NCI-H2196 (cell line): ENCODE measurements around the gene RPUSD4.
"Not testable (repeated sequence)": the region's sequence is repeated elsewhere in the genome, so short reads cannot be mapped to it uniquely, and the experiment has no call there.

Source experiments
- DNase-seq: peaks from one replicate; lab custom pipeline; 2025; ENCODE audit not compliant: unreplicated experiment; lab: John Stamatoyannopoulos, UW

RPUSD4 gene, protein sequence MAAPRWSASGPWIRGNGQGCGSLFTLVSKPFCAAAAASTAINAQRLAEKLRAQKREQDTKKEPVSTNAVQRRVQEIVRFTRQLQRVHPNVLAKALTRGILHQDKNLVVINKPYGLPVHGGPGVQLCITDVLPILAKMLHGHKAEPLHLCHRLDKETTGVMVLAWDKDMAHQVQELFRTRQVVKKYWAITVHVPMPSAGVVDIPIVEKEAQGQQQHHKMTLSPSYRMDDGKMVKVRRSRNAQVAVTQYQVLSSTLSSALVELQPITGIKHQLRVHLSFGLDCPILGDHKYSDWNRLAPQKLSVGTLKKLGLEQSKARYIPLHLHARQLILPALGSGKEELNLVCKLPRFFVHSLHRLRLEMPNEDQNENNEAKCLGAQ

DNA sequence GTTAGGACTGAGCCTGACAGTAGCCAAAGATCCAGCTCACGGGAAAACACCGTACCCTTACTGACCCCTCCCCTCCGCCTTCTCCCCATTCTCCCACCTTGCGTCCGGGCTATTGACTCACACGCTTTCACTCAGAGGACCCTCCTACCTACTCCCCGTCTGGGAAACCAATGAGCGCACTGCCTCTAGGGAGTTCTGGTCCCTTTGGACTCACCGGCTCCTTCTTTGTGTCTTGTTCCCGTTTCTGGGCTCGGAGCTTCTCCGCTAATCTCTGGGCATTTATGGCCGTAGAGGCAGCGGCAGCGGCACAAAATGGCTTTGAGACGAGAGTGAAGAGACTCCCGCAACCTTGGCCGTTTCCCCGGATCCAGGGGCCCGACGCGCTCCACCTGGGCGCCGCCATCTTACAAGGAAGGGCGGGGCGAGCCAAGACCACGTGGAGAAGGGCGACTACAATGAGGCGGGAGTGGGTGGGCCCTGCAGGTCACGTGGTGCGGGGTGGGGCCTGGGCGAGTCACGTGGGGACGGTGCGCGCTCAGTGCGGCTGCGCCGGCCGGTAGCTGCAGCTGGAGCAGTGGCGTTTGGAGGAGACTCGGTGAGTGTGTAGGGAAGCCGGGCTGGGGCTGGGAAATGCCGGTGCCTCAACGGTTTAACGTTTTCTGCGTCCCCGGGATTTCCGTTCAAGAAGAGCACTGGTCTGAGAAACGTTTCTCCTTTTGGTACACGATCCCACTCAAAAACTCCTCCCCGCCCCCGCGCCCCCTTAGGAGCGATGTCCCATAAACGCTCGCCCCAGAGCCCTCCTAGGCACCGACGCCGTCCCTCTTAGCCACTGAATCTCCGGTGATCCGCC lies at the start of gene RPUSD4, which contains the start of gene FAM118B:
Gene RPUSD4 (minus strand): TSS at position 415 of the 853 bp plus-strand sequence. CDS start 12 bp downstream, at position 403.
Gene FAM118B (plus strand): TSS at position 547 of the 853 bp plus-strand sequence. CDS start 23,220 bp downstream, outside the sequence.
- peak; percentile 97 for DNase-seq

DNA sequence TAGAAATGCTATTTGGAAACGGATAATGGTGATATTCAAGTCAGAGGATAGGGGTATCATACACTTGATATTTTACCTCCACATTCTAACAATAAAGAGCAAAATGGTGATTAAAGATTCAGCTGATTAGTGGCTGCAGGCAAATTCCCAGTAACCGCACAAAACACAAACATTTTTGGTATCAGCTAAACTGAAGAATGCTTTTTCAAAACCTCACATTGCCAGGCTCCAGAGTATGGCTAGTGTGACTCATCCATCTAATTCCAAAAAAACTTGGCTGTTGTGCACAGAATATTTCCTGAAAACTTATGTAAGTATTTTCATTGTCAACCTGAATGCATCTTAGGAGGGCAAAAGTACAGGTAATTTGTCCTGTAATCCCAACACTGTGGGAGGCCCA lies 46.3 kb upstream of the RPUSD4 start:
- DNase-seq: no peak

DNA sequence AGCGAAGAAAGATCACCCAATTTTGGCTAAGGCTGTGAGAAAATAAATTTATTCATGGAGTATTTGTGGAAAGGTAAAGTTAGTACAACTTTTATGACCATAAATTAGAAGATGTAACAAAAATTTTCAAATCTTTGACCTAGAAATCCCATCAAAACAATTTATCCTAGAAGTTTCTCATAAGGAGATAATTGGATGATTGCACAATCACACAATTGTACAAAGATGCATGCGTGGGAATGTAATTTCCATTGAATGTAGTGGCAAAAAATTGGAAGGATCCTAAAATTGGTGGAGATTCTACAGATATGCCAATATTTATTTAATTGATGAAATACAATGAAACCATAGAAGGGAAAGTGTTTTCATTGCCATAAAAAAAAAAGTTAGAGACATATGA lies 45.7 kb upstream of the RPUSD4 start:
- no peak for DNase-seq

DNA sequence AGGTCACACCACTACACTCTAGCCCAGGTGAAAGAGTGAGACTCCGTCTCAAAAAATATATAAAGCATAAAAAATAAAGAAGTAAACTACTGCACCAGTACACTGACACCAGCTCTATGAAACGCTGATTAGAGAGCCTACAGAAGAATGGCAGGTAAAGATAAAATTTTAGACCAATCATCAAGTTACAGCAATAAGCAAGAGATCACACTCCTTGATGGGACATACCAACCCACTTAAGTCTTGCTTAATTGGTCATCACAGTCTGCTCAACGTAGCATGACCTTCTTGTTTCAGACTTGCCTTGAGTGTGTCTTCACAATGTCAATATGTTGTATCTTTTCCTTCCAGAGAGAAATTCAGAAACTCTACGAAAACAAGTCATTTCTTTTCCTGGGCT lies 44.8 kb upstream of the RPUSD4 start:
- no peak for DNase-seq

DNA sequence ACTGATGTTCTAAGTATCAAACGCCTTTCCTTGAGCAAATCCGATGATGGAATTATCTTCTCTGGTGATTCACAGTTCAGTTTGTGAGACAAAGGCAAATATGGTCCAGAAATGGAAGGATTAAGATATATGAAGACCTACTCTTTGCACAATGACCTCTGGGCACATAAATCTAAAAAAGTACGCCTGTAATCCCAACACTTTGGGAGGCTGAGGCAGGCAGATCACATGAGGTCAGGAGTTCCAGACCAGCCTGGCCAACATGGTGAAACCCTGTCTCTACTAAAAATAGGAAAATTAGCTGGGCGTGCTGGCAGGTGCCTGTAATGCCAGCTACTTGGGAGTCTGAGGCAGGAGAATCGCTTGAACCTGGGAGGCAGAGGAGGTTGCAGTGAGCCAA lies 44.1 kb upstream of the RPUSD4 start:
- not testable (repeated sequence) for DNase-seq

DNA sequence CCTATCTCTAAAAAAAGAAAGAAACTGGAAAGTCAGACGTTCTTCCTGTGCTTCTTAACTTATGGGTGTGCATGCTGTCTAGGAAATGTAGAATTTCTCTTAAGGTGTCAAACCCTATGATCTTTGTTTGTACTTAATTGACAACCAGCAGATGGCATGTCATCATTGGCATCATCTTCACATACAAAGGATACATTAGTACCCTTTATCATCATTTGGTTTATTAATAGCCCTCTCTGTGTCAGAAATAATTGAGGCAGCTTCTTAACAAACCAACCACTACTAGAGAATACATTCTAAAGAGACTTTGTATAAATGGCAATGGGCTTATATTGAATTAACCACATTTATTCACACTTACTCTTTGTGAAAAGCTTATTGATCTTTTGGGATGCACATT lies 43.4 kb upstream of the RPUSD4 start:
- DNase-seq: no peak

DNA sequence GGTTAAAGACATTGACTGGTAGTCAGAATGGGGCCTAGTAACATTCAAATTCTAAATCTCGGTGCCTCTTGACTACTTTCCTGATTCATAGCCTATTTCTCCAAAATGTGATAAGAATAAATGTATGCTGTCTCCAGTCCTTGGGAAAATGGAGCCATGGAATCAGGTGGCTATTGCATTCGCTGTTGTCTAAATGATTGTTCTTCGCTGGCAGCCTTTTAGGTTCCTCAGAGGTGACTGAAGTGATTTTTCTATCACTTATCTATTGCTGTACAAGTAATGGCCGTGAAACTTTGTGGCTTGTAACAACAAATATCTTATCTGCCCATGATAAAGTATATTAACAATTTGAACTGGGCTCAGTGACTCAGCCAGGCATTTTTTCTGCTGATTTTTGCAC lies 41.8 kb upstream of the RPUSD4 start:
- DNase-seq: no peak

DNA sequence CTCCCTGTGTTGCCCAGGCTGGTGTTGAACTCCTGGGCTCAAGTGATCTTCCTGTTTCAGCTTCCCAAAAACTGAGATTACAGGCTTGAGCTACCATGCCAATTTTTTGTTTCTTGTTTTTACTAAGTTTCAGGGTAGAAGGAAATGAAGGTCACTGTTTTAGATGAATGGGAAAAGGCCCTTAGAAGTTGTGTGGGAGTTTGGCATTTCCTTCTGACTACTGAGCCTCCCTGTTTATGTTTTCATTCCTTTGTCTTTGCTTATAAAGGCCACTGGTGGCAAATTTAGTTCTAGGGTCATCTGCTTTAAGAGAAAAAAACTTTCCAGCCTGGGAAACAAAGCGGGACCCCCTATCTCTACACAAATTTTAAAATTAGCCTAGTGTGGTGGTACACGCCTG lies 35.2 kb upstream of the RPUSD4 start:
- no peak for DNase-seq

DNA sequence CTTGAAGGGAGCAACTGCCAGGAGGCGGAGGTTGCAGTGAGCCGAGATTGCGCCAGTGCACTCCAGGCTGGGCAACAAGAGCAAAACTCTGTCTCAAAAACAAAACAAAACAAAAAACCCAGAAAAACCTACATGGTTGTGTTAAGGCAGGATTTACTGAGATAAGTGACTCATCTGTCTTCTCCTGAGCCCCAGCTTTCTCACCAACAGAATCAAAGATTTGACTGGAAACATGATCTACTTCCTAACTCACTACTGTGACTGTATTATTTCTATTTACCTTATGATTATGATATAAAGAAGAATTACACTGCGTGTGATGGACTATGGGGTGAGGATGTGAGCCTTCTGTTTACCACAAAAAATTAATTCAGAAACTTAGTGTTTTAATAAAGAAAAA lies 21.9 kb upstream of the RPUSD4 start:
- DNase-seq: no peak

DNA sequence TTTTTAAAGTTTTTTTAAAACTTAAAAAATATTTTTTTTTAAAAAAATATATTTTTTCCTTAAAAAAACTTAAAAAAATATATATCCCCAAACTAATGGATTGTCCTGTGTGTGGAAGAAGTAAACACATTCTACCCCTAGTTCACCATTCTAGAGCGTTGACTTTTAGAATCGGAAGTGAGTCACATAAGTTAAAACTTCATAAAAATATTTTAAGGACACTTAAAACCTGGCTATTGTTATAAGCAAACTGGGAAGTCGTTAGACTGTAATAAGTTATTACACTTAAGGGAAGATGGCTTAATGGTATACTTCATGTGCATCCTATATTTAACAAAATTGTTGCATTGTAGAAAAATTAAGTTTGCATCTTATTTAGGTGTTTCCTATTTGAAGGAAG lies 21.2 kb upstream of the RPUSD4 start:
- DNase-seq: no peak

DNA sequence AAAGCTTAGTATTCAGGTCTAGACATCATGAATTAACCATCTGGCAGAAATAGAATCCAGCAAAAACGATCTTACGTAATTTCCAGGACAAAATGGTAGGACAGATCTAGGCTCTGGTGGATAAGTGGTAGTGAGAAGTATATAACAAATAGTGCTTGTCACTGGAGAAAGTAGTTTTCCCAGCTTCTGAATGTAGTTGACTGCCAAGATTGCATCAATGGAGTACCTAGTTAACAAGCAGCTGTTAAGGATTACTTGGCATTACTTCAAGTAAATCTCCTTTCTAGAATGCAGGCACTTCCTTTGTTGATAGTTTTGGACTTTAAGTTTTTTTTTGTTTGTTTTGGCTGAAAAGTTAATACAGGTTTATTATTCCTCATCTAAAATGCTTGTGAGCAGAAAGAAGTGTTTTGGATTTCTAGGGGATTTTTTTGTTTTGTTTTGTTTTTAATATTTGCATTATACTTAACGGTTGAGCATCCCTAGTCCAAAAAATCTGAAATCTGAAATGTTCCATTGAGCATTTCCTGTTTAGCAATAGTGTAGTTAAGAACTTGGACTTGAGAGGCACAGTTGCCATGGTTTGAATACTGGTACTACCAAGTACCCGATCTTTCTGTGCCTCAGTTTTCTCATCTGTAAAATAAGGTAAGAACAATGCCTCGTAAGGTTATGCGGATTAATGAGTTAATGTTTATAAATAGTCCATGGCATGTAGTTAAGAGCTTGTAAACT lies 20.4 kb upstream of the RPUSD4 start:
- peak; percentile 74 for DNase-seq

DNA sequence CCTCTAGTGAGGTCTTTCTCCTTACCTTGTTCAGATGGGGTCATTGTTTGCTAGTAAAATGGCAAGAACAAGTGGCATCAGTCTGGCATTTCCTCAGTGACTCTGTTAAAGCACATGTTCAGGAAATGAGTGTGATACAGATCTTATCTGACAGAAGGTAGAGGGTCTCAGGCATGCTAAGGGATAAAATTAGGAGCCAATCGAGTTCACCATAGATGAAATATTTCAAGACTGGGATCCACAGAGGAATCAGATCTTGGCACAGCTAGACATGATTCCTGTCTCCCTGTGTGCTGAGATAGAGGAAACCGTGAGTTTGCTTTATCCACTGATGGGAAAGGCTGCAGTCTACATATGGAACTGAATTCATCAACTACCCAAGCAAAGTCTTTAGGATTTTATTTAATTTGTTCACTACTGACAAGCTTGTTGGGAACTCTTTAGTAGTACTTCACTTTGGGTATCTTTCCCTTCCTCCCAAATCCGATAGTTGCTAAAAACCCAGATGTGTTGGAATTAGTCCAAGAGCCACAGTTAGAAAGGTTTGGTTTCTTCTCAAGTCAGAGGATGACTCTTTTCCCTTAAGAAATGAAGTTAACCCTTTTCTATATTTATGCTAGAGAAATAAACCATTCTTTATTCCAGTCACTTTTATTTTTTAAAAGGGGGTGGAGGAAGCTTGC lies 18.5 kb upstream of the RPUSD4 start:
- DNase-seq: no peak

DNA sequence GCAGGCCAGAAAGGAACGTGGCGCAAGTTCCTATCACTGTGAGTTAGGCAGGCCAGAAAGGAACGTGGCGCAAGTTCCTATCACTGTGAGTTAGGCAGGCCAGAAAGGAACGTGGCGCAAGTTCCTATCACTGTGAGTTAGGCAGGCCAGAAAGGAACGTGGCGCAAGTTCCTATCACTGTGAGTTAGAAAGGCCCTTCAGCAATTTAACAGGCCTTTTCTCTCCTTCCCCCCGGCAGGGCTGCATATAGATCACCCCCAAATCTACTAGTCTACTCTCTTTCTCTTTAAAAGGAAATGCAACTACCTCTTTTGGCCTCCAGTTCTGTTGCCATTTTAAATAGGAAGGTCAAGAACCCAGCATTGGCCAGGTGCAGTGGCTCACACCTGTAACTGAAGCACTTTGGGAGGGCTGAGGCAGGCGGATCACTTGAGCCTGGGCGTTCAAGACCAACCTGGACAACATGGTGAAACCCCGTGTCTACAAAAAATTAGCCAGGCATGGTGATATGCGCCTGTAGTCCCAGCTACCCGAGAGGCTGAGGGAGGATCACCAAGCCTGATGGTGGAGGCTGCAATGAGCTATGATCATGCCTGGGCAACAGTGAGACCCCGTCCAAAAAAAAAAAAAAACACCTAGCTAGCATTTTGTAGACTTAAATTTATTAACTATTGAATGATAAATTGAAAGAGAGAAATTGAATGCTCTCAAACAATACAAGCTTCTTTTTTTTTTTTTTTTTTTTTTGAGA lies 15.1 kb upstream of the RPUSD4 start:
- no peak for DNase-seq

DNA sequence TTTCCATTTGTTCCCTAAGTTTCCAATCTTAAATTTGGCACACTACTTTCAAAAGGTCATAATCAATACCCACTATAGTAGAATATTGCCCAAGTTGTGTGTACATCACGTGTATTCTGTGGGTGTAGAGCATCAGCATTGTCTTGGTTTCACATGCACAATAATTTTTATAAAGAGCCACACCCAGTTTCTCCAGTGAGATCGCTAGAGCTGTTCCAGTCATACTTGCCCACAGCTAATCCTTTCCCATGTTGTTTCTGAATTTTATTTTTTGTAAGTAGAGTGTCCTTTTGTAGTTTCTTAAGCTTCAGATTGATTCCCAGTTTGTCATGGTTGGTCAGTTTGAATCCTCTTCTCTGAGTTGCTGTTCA lies 13.8 kb upstream of the RPUSD4 start:
- no peak for DNase-seq

DNA sequence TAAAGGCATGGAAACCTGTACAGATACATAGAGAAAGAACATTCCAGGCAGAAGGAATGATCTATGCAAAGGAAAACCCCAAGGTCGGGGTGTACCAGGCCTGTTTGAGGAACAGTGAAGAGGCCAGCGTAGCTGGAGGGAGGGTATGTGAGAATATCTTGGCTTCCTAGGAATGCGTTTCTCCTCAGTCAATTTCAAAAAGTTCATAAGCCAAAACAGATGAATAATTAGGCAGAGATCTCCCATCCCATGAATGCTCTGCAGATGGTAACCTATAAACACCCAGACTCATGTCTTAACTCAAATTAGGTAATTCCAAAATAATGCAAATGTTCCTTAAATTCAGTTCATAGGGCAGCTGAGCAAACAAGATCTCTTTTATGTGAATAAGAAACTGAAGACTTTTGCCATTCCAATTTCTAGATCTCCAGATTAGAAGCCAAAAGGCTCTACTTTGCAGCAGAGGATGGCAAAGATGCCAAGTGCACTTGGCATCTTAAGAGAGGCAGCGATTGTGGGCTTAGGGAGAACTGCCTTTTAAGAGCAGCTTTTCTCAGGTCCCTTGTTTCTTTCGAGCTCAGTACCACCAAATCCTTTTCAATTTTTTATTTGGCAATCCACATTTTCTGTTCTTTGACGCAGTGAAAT lies 13.3 kb upstream of the RPUSD4 start:
- DNase-seq: no peak

DNA sequence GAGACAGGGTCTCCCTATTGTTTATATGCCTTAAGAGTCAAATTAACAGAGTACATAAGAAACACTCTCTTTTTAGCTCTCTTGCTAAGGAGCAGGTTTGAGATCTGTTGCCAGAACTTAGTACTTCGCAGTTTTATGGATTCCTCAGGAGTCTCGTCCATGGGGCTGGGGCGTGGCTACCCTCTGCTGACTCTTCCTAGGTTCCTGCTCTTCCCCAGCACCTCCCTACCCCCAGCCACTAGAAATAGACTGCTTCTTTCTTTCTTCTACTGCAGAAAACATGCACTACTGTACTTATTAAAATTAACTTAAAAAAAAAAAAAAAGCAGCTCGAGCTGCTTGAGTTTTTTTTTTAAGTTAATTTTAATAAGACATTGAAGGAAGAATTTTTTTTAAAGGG lies 8.1 kb upstream of the RPUSD4 start:
- no peak for DNase-seq

DNA sequence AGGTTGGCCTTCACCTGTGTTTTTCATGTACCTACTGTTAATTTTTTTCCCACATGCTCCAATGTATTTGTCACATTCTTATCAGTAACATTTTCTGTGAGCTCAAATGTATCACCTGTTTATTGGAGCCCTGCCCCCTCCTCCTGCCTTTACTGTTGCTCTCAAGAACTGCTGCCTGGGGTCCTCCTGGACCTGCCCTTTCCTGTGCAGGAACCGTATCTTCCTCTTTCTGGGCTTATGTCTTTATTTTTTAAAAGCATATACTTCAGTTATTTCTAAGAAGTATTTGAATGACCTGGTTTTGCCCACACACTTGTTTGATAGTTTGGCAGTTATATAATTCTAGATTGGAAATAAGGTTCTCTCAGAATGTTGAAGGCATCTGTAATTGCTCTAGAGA lies 6.0 kb upstream of the RPUSD4 start:
- DNase-seq: no peak

DNA sequence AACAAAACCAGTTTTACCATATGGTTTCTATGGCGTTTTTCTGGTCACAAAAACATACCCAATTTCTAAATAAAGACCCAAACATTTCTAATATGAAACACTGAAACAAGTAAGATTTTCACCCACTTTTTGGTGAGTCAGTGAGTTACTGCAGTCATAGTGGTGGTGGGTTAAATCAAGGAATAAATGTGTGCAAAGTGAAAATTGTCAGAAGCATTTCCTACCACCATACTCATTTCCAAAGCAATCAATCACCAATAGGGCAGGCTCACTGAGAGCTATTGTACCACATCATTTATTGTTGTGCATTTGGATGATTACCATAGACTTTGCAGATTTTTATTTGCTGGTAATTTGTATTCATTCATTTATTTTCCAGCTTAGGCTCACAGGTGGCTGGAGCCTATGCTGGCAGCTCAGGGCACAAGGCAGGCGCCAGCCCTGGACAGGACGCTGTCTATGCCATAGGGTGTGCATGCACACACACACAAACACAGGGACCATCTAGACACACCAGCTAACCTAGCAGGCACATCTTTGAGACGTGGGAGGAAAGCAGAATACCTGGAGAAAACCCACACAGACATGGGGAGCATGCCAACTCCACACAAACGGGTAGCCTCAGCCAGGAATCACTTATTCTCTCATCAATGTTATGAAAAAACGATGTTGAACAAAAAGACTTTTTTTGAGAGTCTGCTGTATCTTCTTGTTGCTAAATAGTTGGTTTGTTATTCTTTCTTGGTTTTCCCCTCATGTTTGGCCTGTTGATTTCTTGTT lies 5.3 kb upstream of the RPUSD4 start:
- DNase-seq: no peak

DNA sequence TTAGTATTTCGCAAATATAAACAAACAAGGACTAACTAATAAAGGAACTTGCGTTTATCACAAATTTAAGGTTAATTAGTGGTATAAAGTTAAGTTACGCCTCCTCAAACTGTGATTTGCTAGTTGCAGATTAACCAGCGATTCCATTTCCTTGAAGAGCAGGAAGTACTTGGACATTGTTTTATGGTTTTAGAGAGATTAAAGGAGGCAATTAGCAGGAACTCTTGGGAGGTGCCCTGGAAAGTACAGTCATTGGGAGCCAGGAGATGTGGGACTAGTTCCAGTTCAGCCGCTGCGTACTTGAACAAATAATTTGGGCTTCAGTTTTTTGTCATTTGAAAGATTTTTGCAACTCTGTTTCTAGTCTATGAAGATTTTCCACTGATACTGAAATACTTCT lies 3.4 kb upstream of the RPUSD4 start:
- DNase-seq: no peak
